Measurements from ENCODE around the gene ACP6.

Gene ACP6

GRCh38 chr1:147676311-147677085 is 6.2 kb upstream of the ACP6 start:
- DNase-seq (ENCODE audit: extremely low read depth, insufficient read length): no peak
- Histone ChIP-seq H3K27me3 (replicated peaks; ENCODE audit: control insufficient read depth, insufficient read depth, low read length) (no peaks in the 10 kb centered on the region), H3K4me3 (replicated peaks; ENCODE audit: low read depth, low read length) (no peak overlapping the region), H3K36me3 (ENCODE audit: control insufficient read depth, insufficient read depth, low read length) (no peaks in the 10 kb centered on the region)
- TF ChIP-seq, protein P1, sequence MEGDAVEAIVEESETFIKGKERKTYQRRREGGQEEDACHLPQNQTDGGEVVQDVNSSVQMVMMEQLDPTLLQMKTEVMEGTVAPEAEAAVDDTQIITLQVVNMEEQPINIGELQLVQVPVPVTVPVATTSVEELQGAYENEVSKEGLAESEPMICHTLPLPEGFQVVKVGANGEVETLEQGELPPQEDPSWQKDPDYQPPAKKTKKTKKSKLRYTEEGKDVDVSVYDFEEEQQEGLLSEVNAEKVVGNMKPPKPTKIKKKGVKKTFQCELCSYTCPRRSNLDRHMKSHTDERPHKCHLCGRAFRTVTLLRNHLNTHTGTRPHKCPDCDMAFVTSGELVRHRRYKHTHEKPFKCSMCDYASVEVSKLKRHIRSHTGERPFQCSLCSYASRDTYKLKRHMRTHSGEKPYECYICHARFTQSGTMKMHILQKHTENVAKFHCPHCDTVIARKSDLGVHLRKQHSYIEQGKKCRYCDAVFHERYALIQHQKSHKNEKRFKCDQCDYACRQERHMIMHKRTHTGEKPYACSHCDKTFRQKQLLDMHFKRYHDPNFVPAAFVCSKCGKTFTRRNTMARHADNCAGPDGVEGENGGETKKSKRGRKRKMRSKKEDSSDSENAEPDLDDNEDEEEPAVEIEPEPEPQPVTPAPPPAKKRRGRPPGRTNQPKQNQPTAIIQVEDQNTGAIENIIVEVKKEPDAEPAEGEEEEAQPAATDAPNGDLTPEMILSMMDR (IDR thresholded peaks at IDR 0.05; ENCODE audit: insufficient read depth, low read length, poor library complexity, severe bottlenecking): no peak

GRCh38 chr1:147673816-147674215 is 3.5 kb upstream of the ACP6 start:
- no peak for DNase-seq (ENCODE audit: extremely low read depth, insufficient read length)
- Histone ChIP-seq H3K27me3 (replicated peaks; ENCODE audit: control insufficient read depth, insufficient read depth, low read length) (no peaks in the 10 kb centered on the region), H3K4me3 (replicated peaks; ENCODE audit: low read depth, low read length) (no peak overlapping the region), H3K36me3 (ENCODE audit: control insufficient read depth, insufficient read depth, low read length) (no peaks in the 10 kb centered on the region)
- TF ChIP-seq, protein P1 (IDR thresholded peaks at IDR 0.05; ENCODE audit: insufficient read depth, low read length, poor library complexity, severe bottlenecking): no peak

- Histone ChIP-seq H3K4me3 (replicated peaks; ENCODE audit: low read depth, low read length) (no peak overlapping the region), H3K27me3 (replicated peaks; ENCODE audit: control insufficient read depth, insufficient read depth, low read length) (no peaks in the 10 kb centered on the region), H3K36me3 (ENCODE audit: control insufficient read depth, insufficient read depth, low read length) (no peaks in the 10 kb centered on the region)
- no peak for DNase-seq (ENCODE audit: extremely low read depth, insufficient read length)
- TF ChIP-seq, protein P1 (IDR thresholded peaks at IDR 0.05; ENCODE audit: insufficient read depth, low read length, poor library complexity, severe bottlenecking): no peak
Observed at GRCh38 chr1:147673406-147673805, 3.1 kb upstream of the ACP6 start.

DNA sequence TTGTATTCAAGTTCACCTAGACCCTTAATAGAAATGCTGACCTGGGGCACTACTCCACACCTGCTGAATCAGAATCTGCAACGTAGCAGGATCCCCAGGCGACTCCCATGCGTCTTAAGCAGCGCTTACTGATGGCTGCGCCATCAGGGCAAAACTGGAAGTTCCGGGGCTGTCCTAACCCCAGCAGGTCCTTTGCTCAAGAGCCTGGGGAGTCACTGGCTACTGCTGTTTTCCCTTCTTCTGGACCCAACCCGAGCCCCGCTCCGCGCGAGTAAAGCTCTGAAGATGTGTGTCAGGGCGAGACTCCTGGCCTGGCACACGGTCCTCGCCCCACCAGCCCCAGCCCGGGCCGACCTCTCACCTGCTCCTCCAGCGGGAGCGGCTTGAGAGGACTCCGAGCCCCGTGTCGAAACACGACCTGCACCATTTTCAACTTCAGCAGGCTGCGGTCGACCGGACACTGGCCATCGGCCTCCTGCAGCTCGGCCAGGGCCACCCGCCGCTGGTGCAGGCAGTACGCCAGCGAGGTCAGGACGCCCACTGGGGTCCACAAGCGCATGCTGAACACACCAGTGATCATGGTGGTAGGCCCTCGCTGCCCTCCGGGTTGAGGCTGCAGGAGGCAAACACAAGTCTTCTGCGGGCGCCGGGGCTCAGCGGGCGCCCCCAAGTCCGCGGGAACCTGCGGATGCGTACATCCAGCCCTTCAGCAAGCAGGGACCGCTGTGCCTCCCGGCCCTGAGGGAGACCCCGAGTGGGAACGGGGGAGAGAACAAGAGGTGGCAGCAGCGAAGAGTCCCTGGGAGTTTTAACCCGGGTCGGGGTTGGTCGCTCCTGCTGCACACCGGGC is 630 bp downstream of the ACP6 start:
- no peaks in the 10 kb centered on the region for H3K27me3 ChIP-seq (replicated peaks; ENCODE audit: control insufficient read depth, insufficient read depth, low read length)
- TF ChIP-seq, protein P1 (IDR thresholded peaks at IDR 0.05; ENCODE audit: insufficient read depth, low read length, poor library complexity, severe bottlenecking): no peak
- peak overlapping the region; percentile 81 for H3K4me3 ChIP-seq (replicated peaks; ENCODE audit: low read depth, low read length)
- peak; percentile 59 for DNase-seq (ENCODE audit: extremely low read depth, insufficient read length)
- H3K36me3 ChIP-seq (ENCODE audit: control insufficient read depth, insufficient read depth, low read length): no peaks in the 10 kb centered on the region

DNA sequence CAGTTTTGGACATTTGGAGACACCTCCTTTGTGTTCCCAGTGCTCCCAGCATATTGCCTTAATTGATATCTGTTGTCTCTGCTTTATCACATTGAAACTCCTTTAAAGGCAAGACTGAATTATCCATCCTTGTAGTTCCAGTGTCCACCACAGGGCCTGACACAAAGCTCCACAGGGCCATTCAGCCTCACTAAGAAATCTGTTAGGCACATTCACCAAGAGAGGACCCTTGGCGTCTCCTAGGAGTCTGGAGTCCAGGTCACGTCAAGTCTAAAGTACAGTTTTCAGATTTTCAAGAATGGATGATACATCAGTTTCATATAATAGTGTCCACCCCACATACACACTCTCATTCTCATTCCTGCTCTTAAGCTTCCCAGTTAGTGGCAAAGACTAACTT is 4.8 kb downstream of the ACP6 start:
- TF ChIP-seq, protein P1 (IDR thresholded peaks at IDR 0.05; ENCODE audit: insufficient read depth, low read length, poor library complexity, severe bottlenecking): no peak

More for the DNA sequence above, 4.8 kb downstream of the ACP6 start:
- Histone ChIP-seq H3K36me3 (ENCODE audit: control insufficient read depth, insufficient read depth, low read length) (no peaks in the 10 kb centered on the region), H3K27me3 (replicated peaks; ENCODE audit: control insufficient read depth, insufficient read depth, low read length) (no peaks in the 10 kb centered on the region), H3K4me3 (replicated peaks; ENCODE audit: low read depth, low read length) (no peak overlapping the region)
- no peak for DNase-seq (ENCODE audit: extremely low read depth, insufficient read length)

All from GM06990 (cell line).